H7 (cell line): ENCODE data around the gene USP17L25. TPM values are rescaled to one million over a fixed set of nuclear protein-coding genes. Genes with fewer than 3 reads are reported as not detected.
"Not testable (repeated sequence)": the region's sequence is repeated elsewhere in the genome, so short reads cannot be mapped to it uniquely, and the experiment has no call there.

ENCODE experiments used
- DNase-seq: peaks from one replicate; pipeline ENCODE4 v3.0.0; 2012
- H3K27me3 ChIP-seq: 2 replicates; pipeline ENCODE4 v1.6.0; 2011; ENCODE audit warnings: mild to moderate bottlenecking, low read length; ENCODE audit not compliant: control insufficient read depth, insufficient read depth
- H3K36me3 ChIP-seq: replicated peaks from 2 replicates; pipeline ENCODE4 v1.5.1; 2011; ENCODE audit warnings: low read length; ENCODE audit not compliant: control insufficient read depth, insufficient read depth
- H3K4me3 ChIP-seq: 2 replicates; pipeline ENCODE4 v1.5.1; 2011; ENCODE audit warnings: low read depth, mild to moderate bottlenecking, control low read depth, low read length, moderate library complexity; ENCODE audit not compliant: insufficient read depth
- total RNA-seq: library from RNA; depleted of rRNA; stranded (reverse); fragments of >200 nt; shearing (Covaris generic); gene quantifications from 2 replicates; pipeline ENCODE4 v1.2.3, GENCODE V29; 2014; rRNA removed

USP17L25 gene
- total RNA-seq = not detected in 2 replicates

- not testable (repeated sequence) for H3K36me3 ChIP-seq, H3K4me3 ChIP-seq, H3K27me3 ChIP-seq, DNase-seq
Measured at GRCh38 chr4:9329611-9330010, at the start of gene USP17L25. Gene USP17L25, plus strand, starts transcription at chr4:9329911. Its CDS starts 0 bp downstream, at chr4:9329911.

- DNase-seq, H3K27me3 ChIP-seq: not testable (repeated sequence)
Measured at GRCh38 chr4:9324191-9324590, 5.5 kb upstream of the USP17L25 start.

GRCh38 chr4:9324865-9325264 lies 4.8 kb upstream of the USP17L25 start, which contains the start of gene USP17L24:
Gene USP17L24, plus strand, starts transcription at chr4:9325165. Its CDS starts 0 bp downstream, at chr4:9325165.
- H3K36me3 ChIP-seq, H3K4me3 ChIP-seq, DNase-seq, H3K27me3 ChIP-seq: not testable (repeated sequence)

More at GRCh38 chr4:9324191-9324590, 5.5 kb upstream of the USP17L25 start:
- H3K4me3 ChIP-seq, H3K36me3 ChIP-seq: not testable (repeated sequence)

GRCh38 chr4:9334358-9334757 lies 4.6 kb downstream of the USP17L25 start, which contains the start of gene USP17L26:
Gene USP17L26, plus strand, starts transcription at chr4:9334658. Its CDS starts 0 bp downstream, at chr4:9334658.
- not testable (repeated sequence) for H3K36me3 ChIP-seq

GRCh38 chr4:9339103-9339502 lies 9.4 kb downstream of the USP17L25 start, which contains the start of gene USP17L5:
Gene USP17L5, plus strand, starts transcription at chr4:9339403. Its CDS starts 0 bp downstream, at chr4:9339403.
- not testable (repeated sequence) for H3K27me3 ChIP-seq, DNase-seq, H3K4me3 ChIP-seq, H3K36me3 ChIP-seq

More at GRCh38 chr4:9334358-9334757, 4.6 kb downstream of the USP17L25 start, which contains the start of gene USP17L26:
- not testable (repeated sequence) for H3K4me3 ChIP-seq, H3K27me3 ChIP-seq, DNase-seq

GRCh38 chr4:9343848-9344247 lies 14.1 kb downstream of the USP17L25 start, which contains the start of gene USP17L27:
Gene USP17L27, plus strand, starts transcription at chr4:9344148. Its CDS starts 0 bp downstream, at chr4:9344148.
- not testable (repeated sequence) for DNase-seq, H3K27me3 ChIP-seq, H3K36me3 ChIP-seq, H3K4me3 ChIP-seq

- H3K27me3 ChIP-seq, H3K36me3 ChIP-seq, H3K4me3 ChIP-seq, DNase-seq: not testable (repeated sequence)
Measured at GRCh38 chr4:9348593-9348992, 18.9 kb downstream of the USP17L25 start, which contains the start of gene USP17L28. Gene USP17L28, plus strand, starts transcription at chr4:9348893. Its CDS starts 0 bp downstream, at chr4:9348893.

- H3K36me3 ChIP-seq, DNase-seq, H3K27me3 ChIP-seq, H3K4me3 ChIP-seq: not testable (repeated sequence)
Measured at GRCh38 chr4:9350866-9351265, 21.2 kb downstream of the USP17L25 start.

- DNase-seq, H3K27me3 ChIP-seq, H3K4me3 ChIP-seq, H3K36me3 ChIP-seq: not testable (repeated sequence)
Measured at GRCh38 chr4:9353338-9353737, 23.6 kb downstream of the USP17L25 start, which contains the start of gene USP17L29. Gene USP17L29, plus strand, starts transcription at chr4:9353638. Its CDS starts 0 bp downstream, at chr4:9353638.

GRCh38 chr4:9362829-9363228 lies 33.1 kb downstream of the USP17L25 start, which contains the start of gene USP17L30:
Gene USP17L30, plus strand, starts transcription at chr4:9363129. Its CDS starts 0 bp downstream, at chr4:9363129.
- not testable (repeated sequence) for H3K36me3 ChIP-seq, H3K4me3 ChIP-seq, H3K27me3 ChIP-seq, DNase-seq

- not testable (repeated sequence) for H3K4me3 ChIP-seq, H3K36me3 ChIP-seq, H3K27me3 ChIP-seq, DNase-seq
Measured at GRCh38 chr4:9379881-9380280, 50.2 kb downstream of the USP17L25 start.

Other genes with a start within 250 kb of the USP17L25 start
- gene FAM90A26, start 159.5 kb upstream of the USP17L25 start, total RNA-seq = not detected in 2 replicates
- gene USP17L10, start 119.3 kb upstream of the USP17L25 start, total RNA-seq = not detected in 2 replicates
- not detected in 2 replicates for gene USP17L11, start 114.5 kb upstream of the USP17L25 start, total RNA-seq
- not detected in 2 replicates for gene USP17L12, start 109.8 kb upstream of the USP17L25 start, total RNA-seq
- gene USP17L13, start 105.0 kb upstream of the USP17L25 start, total RNA-seq = not detected in 2 replicates
- gene USP17L15, start 95.5 kb upstream of the USP17L25 start, total RNA-seq = not detected in 2 replicates
- not detected in 2 replicates for gene USP17L17, start 86.0 kb upstream of the USP17L25 start, total RNA-seq
- not detected in 2 replicates for gene USP17L18, start 81.3 kb upstream of the USP17L25 start, total RNA-seq
- not detected in 2 replicates for gene USP17L19, start 76.5 kb upstream of the USP17L25 start, total RNA-seq
- gene USP17L20, start 71.8 kb upstream of the USP17L25 start, total RNA-seq = not detected in 2 replicates
- not detected in 2 replicates for gene USP17L21, start 67.0 kb upstream of the USP17L25 start, total RNA-seq
- gene USP17L22, start 62.3 kb upstream of the USP17L25 start, total RNA-seq = not detected in 2 replicates
- not detected in 2 replicates for gene USP17L24, start 4.7 kb upstream of the USP17L25 start, total RNA-seq
- gene USP17L26, start 4.7 kb downstream of the USP17L25 start, total RNA-seq = not detected in 2 replicates
- gene USP17L5, start 9.5 kb downstream of the USP17L25 start, total RNA-seq = not detected in 2 replicates
- gene USP17L27, start 14.2 kb downstream of the USP17L25 start, total RNA-seq = not detected in 2 replicates
- gene USP17L28, start 19.0 kb downstream of the USP17L25 start, total RNA-seq = not detected in 2 replicates
- not detected in 2 replicates for gene USP17L29, start 23.7 kb downstream of the USP17L25 start, total RNA-seq
- not detected in 2 replicates for gene USP17L30, start 33.2 kb downstream of the USP17L25 start, total RNA-seq
- gene DEFB131A, start 114.5 kb downstream of the USP17L25 start, total RNA-seq = not detected in 2 replicates